IMR-90 (cell line): ENCODE results near the gene BPIFB2. TPM values are rescaled to one million over a fixed set of nuclear protein-coding genes. Genes with fewer than 3 reads are reported as not detected.
"Not testable (repeated sequence)": the region's sequence is repeated elsewhere in the genome, so short reads cannot be mapped to it uniquely, and the experiment has no call there.

Experiments used
- ATAC-seq: fragments of 200-7000 bp; cut with Tn5 transposase; 2 replicates; pipeline ENCODE4 v1.9.1; 2020; ENCODE audit warnings: low read depth, mild to moderate bottlenecking, moderate library complexity
- BruUV-seq: library from RNA; stranded (reverse); fragments of 400-500 nt; replicated peaks from 2 replicates; lab custom pipeline; 2021; lab: Mats Ljungman, UMichigan
- CTCF ChIA-PET: fragments of 300-600 bp; formaldehyde crosslinking; extraction: SDS; loops from one replicate; lab custom pipeline; 2021; ENCODE audit warnings: antibody characterized with exemption; lab: Yijun Ruan, JAX
- POLR2A ChIA-PET: fragments of 300-600 bp; sonication (Branson Sonifier 250); formaldehyde crosslinking; loops from one replicate; lab custom pipeline; 2022; ENCODE audit warnings: antibody characterized with exemption; ENCODE audit not compliant: unreplicated experiment; lab: Charles Lee
- DNase-seq: peaks from one replicate; pipeline ENCODE4 v3.0.0; 2013
- H2AFZ ChIP-seq: replicated peaks from 2 replicates; pipeline ENCODE3; 2013; ENCODE audit warnings: low read length, mild to moderate bottlenecking; ENCODE audit not compliant: poor library complexity
- H2AK5ac ChIP-seq: 2 replicates; pipeline ENCODE4 v1.6.1; 2013; ENCODE audit warnings: low read depth, low read length, inconsistent platforms
- H2AK9ac ChIP-seq: replicated peaks from 2 replicates; pipeline ENCODE3; 2013; ENCODE audit warnings: mild to moderate bottlenecking, low read depth, low read length, moderate library complexity; ENCODE audit not compliant: poor library complexity
- H2BK120ac ChIP-seq: 2 replicates; pipeline ENCODE4 v1.6.1; 2013; ENCODE audit warnings: low read depth, low read length, inconsistent platforms
- H2BK15ac ChIP-seq: 3 replicates; pipeline ENCODE4 v1.6.1; 2013; ENCODE audit warnings: low read depth, low read length, inconsistent platforms
- H2BK20ac ChIP-seq: 2 replicates; pipeline ENCODE4 v1.6.1; 2013; ENCODE audit warnings: low read depth, mild to moderate bottlenecking, inconsistent platforms, low read length, moderate library complexity
- H2BK5ac ChIP-seq: 2 replicates; pipeline ENCODE4 v1.6.1; 2013; ENCODE audit warnings: mild to moderate bottlenecking, low read depth, low read length, inconsistent platforms; ENCODE audit not compliant: poor library complexity, severe bottlenecking
- H3K14ac ChIP-seq: replicated peaks from 2 replicates; pipeline ENCODE4 v1.6.1; 2013; ENCODE audit warnings: low read depth, low read length, inconsistent platforms
- H3K18ac ChIP-seq: 2 replicates; pipeline ENCODE4 v1.6.1; 2013; ENCODE audit warnings: low read depth, low read length, control low read depth
- H3K23ac ChIP-seq: 2 replicates; pipeline ENCODE4 v1.6.1; 2013; ENCODE audit warnings: low read depth, low read length, inconsistent platforms
- H3K27ac ChIP-seq: 2 replicates; pipeline ENCODE4 v1.5.1; 2013; ENCODE audit warnings: mild to moderate bottlenecking, control low read depth, low read length; ENCODE audit not compliant: insufficient read depth
- H3K27me3 ChIP-seq: 2 replicates; pipeline ENCODE4 v1.6.1; 2013; ENCODE audit warnings: low read length; ENCODE audit not compliant: control insufficient read depth, insufficient read depth
- H3K36me3 ChIP-seq: 2 replicates; pipeline ENCODE4 v1.6.1; 2013; ENCODE audit warnings: low read length, mixed read lengths; ENCODE audit not compliant: control insufficient read depth, insufficient read depth
- H3K4ac ChIP-seq: 2 replicates; pipeline ENCODE4 v1.6.1; 2013; ENCODE audit warnings: low read depth, low read length, inconsistent platforms
- H3K4me1 ChIP-seq: 2 replicates; pipeline ENCODE4 v1.6.1; 2013; ENCODE audit warnings: low read length, mixed read lengths; ENCODE audit not compliant: control insufficient read depth, insufficient read depth
- H3K4me2 ChIP-seq: 2 replicates; pipeline ENCODE4 v1.6.1; 2013; ENCODE audit warnings: low read depth, mild to moderate bottlenecking, control low read depth, low read length, moderate library complexity
- H3K4me3 ChIP-seq: 2 replicates; pipeline ENCODE4 v1.5.1; 2013; ENCODE audit warnings: low read depth, mild to moderate bottlenecking, control low read depth, low read length, moderate library complexity; ENCODE audit not compliant: insufficient read depth
- H3K56ac ChIP-seq: 2 replicates; pipeline ENCODE4 v1.6.1; 2013; ENCODE audit warnings: low read length, inconsistent platforms; ENCODE audit not compliant: insufficient read depth; ENCODE audit errors: extremely low read depth
- H3K79me1 ChIP-seq, 2 experiments: 2 replicates each; pipeline ENCODE4 v1.6.1; 2013; ENCODE audit warnings: low read length in 2 of 2, inconsistent platforms in 1 of 2, low read depth in 1 of 2
- H3K9ac ChIP-seq: 2 replicates; pipeline ENCODE4 v1.6.1; 2013; ENCODE audit warnings: low read depth, low read length, control low read depth
- H3K9me1 ChIP-seq: 2 replicates; pipeline ENCODE4 v1.6.1; 2013; ENCODE audit warnings: low read length, inconsistent platforms; ENCODE audit not compliant: insufficient read depth
- H3K9me3 ChIP-seq: 2 replicates; pipeline ENCODE4 v1.6.1; 2013; ENCODE audit warnings: low read length; ENCODE audit not compliant: control insufficient read depth, insufficient read depth
- H4K20me1 ChIP-seq: 2 replicates; pipeline ENCODE4 v1.6.1; 2013; ENCODE audit warnings: low read length, inconsistent platforms; ENCODE audit not compliant: insufficient read depth
- H4K5ac ChIP-seq: 2 replicates; pipeline ENCODE4 v1.6.1; 2013; ENCODE audit warnings: mild to moderate bottlenecking, low read depth, low read length, control low read depth
- H4K8ac ChIP-seq, 2 experiments: 2 replicates each; pipeline ENCODE4 v1.6.1; 2013; ENCODE audit warnings: low read depth in 2 of 2, low read length in 2 of 2, control low read depth in 1 of 2, inconsistent platforms in 1 of 2
- H4K91ac ChIP-seq: 2 replicates; pipeline ENCODE4 v1.6.1; 2013; ENCODE audit warnings: low read depth, low read length, inconsistent platforms; ENCODE audit not compliant: insufficient read depth
- WGBS, 2 experiments: methylation state at CpG; one replicate each; pipeline versions ENCODE4 v1.1.5 to v1.1.7; 2013; ENCODE audit warnings: missing lambda C conversion rate in 2 of 2; ENCODE audit not compliant: insufficient read length in 1 of 2; ENCODE audit errors: extremely low coverage in 2 of 2; 5-methylcytosine and 5-hydroxymethylcytosine counted together
- dilution Hi-C: fragments of 300-500 bp; cut with HindIII; formaldehyde crosslinking; loops from one replicate; pipeline ENCODE4 v1.14.3; 2018; ENCODE audit warnings: low sequenced_read_pairs; ENCODE audit not compliant: unreplicated experiment
- in situ Hi-C: fragments of 300-500 bp; cut with MboI; formaldehyde crosslinking; loops from 3 replicates; pipeline ENCODE4 v1.14.3; 2019; ENCODE audit warnings: low sequenced_read_pairs, inconsistent platforms, mixed read lengths
- intact Hi-C: fragments of 100-400 bp; cut with micrococcal nuclease; formaldehyde crosslinking; loops from 2 replicates; pipeline ENCODE4 v1.10.0; 2022
- polyA plus RNA-seq, 3 experiments: library from polyadenylated mRNA; depleted of rRNA; stranded (reverse); fragments of >200 nt; gene quantifications; 2 replicates each; pipeline ENCODE4 v1.2.3, GENCODE V29; 2012; ENCODE audit warnings: low replicate concordance in 1 of 3
- total RNA-seq: library from RNA; depleted of rRNA; stranded (reverse); fragments of >200 nt; gene quantifications from 2 replicates; pipeline ENCODE4 v1.2.3, GENCODE V29; 2012

BPIFB2 gene
- total and polyA plus RNA-seq, 2 of the 4 experiments (the other 2 are of a cell fraction): not detected

- H4K91ac ChIP-seq, H2AK5ac ChIP-seq, H3K23ac ChIP-seq, CTCF ChIA-PET, H3K9ac ChIP-seq, H3K4me2 ChIP-seq, ATAC-seq, H2BK5ac ChIP-seq, H2BK15ac ChIP-seq, H3K9me3 ChIP-seq, dilution Hi-C loops, H3K36me3 ChIP-seq, H4K5ac ChIP-seq, in situ Hi-C loops, H3K27ac ChIP-seq, H3K18ac ChIP-seq, H3K14ac ChIP-seq, H3K9me1 ChIP-seq, H4K8ac ChIP-seq, H2AFZ ChIP-seq, H3K4ac ChIP-seq, H4K20me1 ChIP-seq, H3K56ac ChIP-seq, intact Hi-C loops, POLR2A ChIA-PET, H3K4me3 ChIP-seq, BruUV-seq, H2AK9ac ChIP-seq, H3K79me1 ChIP-seq, H2BK20ac ChIP-seq, H3K4me1 ChIP-seq, DNase-seq, H2BK120ac ChIP-seq: not testable (repeated sequence)
- H3K27me3 ChIP-seq: peaks cover 16% of the 10 kb centered on the region; the same call in 1 of the 2 replicates
- 60% methylated on average over 1 of the region's 9 CpGs; no CpG with 5 or more reads in 1 of the 2 experiments for whole genome bisulfite sequencing, 2 experiments
These were observed 33.1 kb upstream of the BPIFB2 start for GRCh38 chr20:32974204-32975064.

DNA sequence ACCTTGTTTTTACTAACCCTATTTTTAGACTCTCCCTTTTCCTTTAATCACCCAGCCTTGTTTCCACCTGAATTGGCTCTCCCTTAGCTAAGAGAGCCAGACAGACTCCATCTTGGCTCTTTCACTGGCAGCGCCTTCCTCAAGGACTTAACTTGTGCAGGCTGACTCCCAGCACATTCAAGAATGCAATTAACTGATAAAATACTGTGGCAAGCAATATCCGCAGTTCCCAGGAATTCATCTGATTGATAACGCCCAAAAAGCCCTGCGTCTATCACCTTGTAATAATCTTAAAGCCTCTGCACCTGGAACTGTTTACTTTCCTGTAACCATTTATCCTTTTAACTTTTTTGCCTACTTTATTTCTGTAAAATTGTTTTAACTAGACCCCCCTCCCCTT is 32.4 kb upstream of the BPIFB2 start:
- H3K4me1 ChIP-seq, H3K56ac ChIP-seq, H4K5ac ChIP-seq, H3K18ac ChIP-seq, H3K79me1 ChIP-seq, H3K4ac ChIP-seq, H3K9ac ChIP-seq, H4K20me1 ChIP-seq, DNase-seq, H2BK15ac ChIP-seq, intact Hi-C loops, H2BK120ac ChIP-seq, H4K91ac ChIP-seq, BruUV-seq, H3K36me3 ChIP-seq, H3K23ac ChIP-seq, H3K14ac ChIP-seq, H3K9me3 ChIP-seq, H4K8ac ChIP-seq, POLR2A ChIA-PET, H3K27ac ChIP-seq, dilution Hi-C loops, H3K9me1 ChIP-seq, H2AK9ac ChIP-seq, in situ Hi-C loops, CTCF ChIA-PET, ATAC-seq, H3K4me3 ChIP-seq, H2AFZ ChIP-seq, H2BK20ac ChIP-seq, H2BK5ac ChIP-seq, H3K4me2 ChIP-seq, H2AK5ac ChIP-seq: not testable (repeated sequence)
- 50% methylated on average over 1 of the region's 4 CpGs; no CpG with 5 or more reads in 1 of the 2 experiments for WGBS, 2 experiments
- peaks cover 18% of the 10 kb centered on the region; the same call in 1 of the 2 replicates for H3K27me3 ChIP-seq
